K562 (cell line): ENCODE data around the gene MMEL1. TPM values are rescaled to one million over a fixed set of nuclear protein-coding genes. Genes with fewer than 3 reads are reported as not detected.

Experiments
- ATF1 ChIP-seq, 2 experiments: fragments of 450-650 bp in 1 of 2; IDR thresholded peaks; 2 replicates each; pipeline ENCODE4 v1.6.1; 2016; ENCODE audit warnings: missing compliant biosample characterization in 1 of 2, missing genetic modification characterization in 1 of 2
- CC2D1A ChIP-seq: fragments of 450-650 bp; IDR thresholded peaks from 2 replicates; pipeline ENCODE4 v1.6.1; 2017; ENCODE audit warnings: mild to moderate bottlenecking
- COPS2 ChIP-seq: fragments of 450-650 bp; conservative IDR thresholded peaks from 2 replicates; pipeline ENCODE4 v1.6.1; 2016; ENCODE audit warnings: mild to moderate bottlenecking, moderate library complexity
- ELF1 ChIP-seq: fragments of 200-800 bp; sonication (Bioruptor generic); IDR thresholded peaks from 2 replicates; pipeline ENCODE4 v1.6.1; 2016; ENCODE audit warnings: missing genetic modification characterization, missing compliant biosample characterization
- FOSL1 ChIP-seq: fragments of 200-800 bp; sonication (Bioruptor generic); conservative IDR thresholded peaks from 2 replicates; pipeline ENCODE4 v1.6.1; 2016; ENCODE audit warnings: missing genetic modification characterization, missing compliant biosample characterization
- FOXK2 ChIP-seq, 2 experiments: fragments of 450-650 bp; IDR thresholded peaks in 1 of 2; conservative IDR thresholded peaks in 1 of 2; 2 replicates each; pipeline ENCODE4 v1.6.1; 2016; ENCODE audit warnings: low read depth in 2 of 2, mild to moderate bottlenecking in 1 of 2
- HMG20A ChIP-seq: fragments of 450-650 bp; formaldehyde crosslinking; conservative IDR thresholded peaks from 2 replicates; pipeline ENCODE4 v1.4.0; 2020; ENCODE audit warnings: mild to moderate bottlenecking, mixed read lengths
- HNRNPL ChIP-seq: fragments of 200-400 bp; formaldehyde crosslinking; IDR thresholded peaks from 2 replicates; pipeline ENCODE4 v1.6.1; 2017; ENCODE audit warnings: low read depth, mild to moderate bottlenecking, low read length
- NR2C1 ChIP-seq, 2 experiments: fragments of 450-650 bp; IDR thresholded peaks; 2 replicates each; pipeline ENCODE4 v1.6.1; 2017; ENCODE audit warnings: mild to moderate bottlenecking in 2 of 2, antibody characterized with exemption in 1 of 2, inconsistent platforms in 1 of 2, missing compliant biosample characterization in 1 of 2, missing genetic modification characterization in 1 of 2
- SIRT6 ChIP-seq: IDR thresholded peaks from one replicate; pipeline ENCODE4 v1.6.1; 2012; ENCODE audit warnings: low read depth, mild to moderate bottlenecking, control low read depth, inconsistent platforms, low read length, moderate library complexity
- SMARCA5 ChIP-seq: fragments of 450-650 bp; IDR thresholded peaks from 2 replicates; pipeline ENCODE4 v1.6.1; 2016
- ZBED1 ChIP-seq: IDR thresholded peaks from 2 replicates; pipeline ENCODE4 v1.6.1; 2014
- ZFP30 ChIP-seq: fragments of 250-450 bp; sonication (Bioruptor Pico); IDR thresholded peaks from 2 replicates; pipeline ENCODE4 v1.8.0; 2022; ENCODE audit warnings: moderate library complexity, mild to moderate bottlenecking, inconsistent platforms, borderline replicate concordance
- ZNF778 ChIP-seq: fragments of 450-650 bp; formaldehyde crosslinking; IDR thresholded peaks from 2 replicates; pipeline ENCODE4 v1.4.0; 2020; ENCODE audit warnings: mild to moderate bottlenecking, moderate library complexity
- polyA plus RNA-seq, 8 experiments: library from polyadenylated mRNA; depleted of rRNA in 4 of 8; stranded (reverse) in 5 of 8; unstranded in 3 of 8; fragments of >200 nt; fragmentation: Nextera tagmentation in 2 of 8; fragmentation: Illumina TruSeq in 1 of 8; extraction: Ambion mirVana in 2 of 8; extraction: Trizol in 1 of 8; gene quantifications; 2 replicates each; pipeline versions ENCODE4 v1.2.1 to v1.2.3, GENCODE V29; 2011 to 2014; ENCODE audit warnings: inconsistent platforms in 1 of 8, missing spikeins in 1 of 8
- total RNA-seq, 7 experiments: library from RNA; depleted of rRNA in 6 of 7; stranded (reverse); fragments of >200 nt in 6 of 7; fragmentation: Illumina TruSeq in 2 of 7; extraction: Trizol in 2 of 7; gene quantifications; 2 replicates each; pipeline versions ENCODE4 v1.2.1 to v1.2.3, GENCODE V29; 2011 to 2021; ENCODE audit warnings: low replicate concordance in 1 of 7
- TF ChIP-seq, protein P1 (sequence below): fragments of 450-650 bp; formaldehyde crosslinking; IDR thresholded peaks from 2 replicates; pipeline ENCODE4 v1.4.0; 2022; ENCODE audit warnings: missing genetic modification characterization
- TF ChIP-seq, protein P2 (sequence below), 2 experiments: fragments of 450-650 bp in 1 of 2; IDR thresholded peaks; 2 replicates each; pipeline ENCODE4 v1.6.1; 2011 to 2017; ENCODE audit warnings: low read depth in 2 of 2, antibody characterized with exemption in 1 of 2, borderline replicate concordance in 1 of 2, low read length in 1 of 2, mild to moderate bottlenecking in 1 of 2, mixed read lengths in 1 of 2; ENCODE audit not compliant: control insufficient read depth in 1 of 2
- TF ChIP-seq, protein P3 (sequence below), 3 experiments: IDR thresholded peaks in 2 of 3; conservative IDR thresholded peaks in 1 of 3; 2 replicates each; pipeline ENCODE4 v1.5.1; 2011 to 2012; ENCODE audit warnings: low read length in 3 of 3, mild to moderate bottlenecking in 3 of 3, control low read depth in 2 of 3, improper control_type of control experiment in 1 of 3, inconsistent platforms in 1 of 3, low read depth in 1 of 3, mixed read lengths in 1 of 3, moderate library complexity in 1 of 3; ENCODE audit not compliant: insufficient read depth in 2 of 3
- TF ChIP-seq, protein P4 (sequence below): IDR thresholded peaks from 2 replicates; pipeline ENCODE4 v1.6.1; 2016; ENCODE audit warnings: missing genetic modification characterization, missing compliant biosample characterization
- TF ChIP-seq, protein P5 (sequence below): sonication (generic); IDR thresholded peaks from 2 replicates; pipeline ENCODE4 v1.6.1; 2016

The MMEL1 gene
- total and polyA plus RNA-seq, 9 of the 15 experiments (the other 6 are each of a cell fraction or from before 2014, with no cell fraction given): not detected

DNA sequence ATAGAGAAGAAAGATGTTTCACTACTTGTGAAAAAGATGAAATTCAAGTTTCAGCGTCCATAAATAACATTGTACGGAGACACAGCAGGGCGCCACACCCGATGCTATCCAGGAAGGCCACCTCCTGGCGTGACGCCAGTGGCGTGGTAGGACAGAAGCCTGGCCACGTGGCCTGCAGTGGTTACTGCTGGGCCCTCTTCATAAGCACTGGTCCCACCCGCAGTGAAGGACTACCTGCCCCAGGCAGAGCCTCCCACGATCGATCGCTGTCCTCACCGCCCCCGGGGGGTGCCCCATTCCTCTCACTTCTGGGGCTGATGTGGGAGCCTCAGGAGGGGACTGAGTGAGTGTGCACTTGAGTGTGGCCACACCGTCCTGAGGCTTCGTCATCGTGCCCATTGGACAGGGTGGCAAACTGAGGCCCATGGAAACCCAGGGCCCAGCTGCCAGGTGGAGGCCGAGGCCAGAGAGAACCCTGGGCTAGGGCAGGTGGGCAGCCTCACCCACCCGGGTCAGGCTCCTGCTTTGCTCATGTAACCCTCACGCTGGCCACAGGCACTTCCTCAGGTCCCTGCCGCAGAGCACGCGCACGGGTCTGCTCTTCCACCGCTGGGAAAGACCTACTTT is 91.1 kb downstream of the MMEL1 start (continued):
- TF ChIP-seq ZFP30 (CRISPR knock-in tag) (no peak), ZBED1 (no peak), ATF1 (CRISPR knock-in tag; IDR thresholded peaks at IDR 0.05) (no peak), ATF1 (tag; IDR thresholded peaks at IDR 0.05) (peak; percentile 74), HMG20A (CRISPR knock-in tag) (no peak), CC2D1A (peak; percentile 78), SIRT6 (no peak), SMARCA5 (peak; percentile 99), ELF1 (no peak), ZNF778 (CRISPR knock-in tag) (no peak), FOXK2 (conservative IDR thresholded peaks at IDR 0.05 in 1 of 2, IDR thresholded peaks at IDR 0.05 in 1 of 2; ENCODE audit: low read depth in 2 of 2) (0 out of 4 replicates have a peak, but pooled peaks of 1 of the 2 experiments have one; percentile 40), FOSL1 (no peak), NR2C1 (IDR thresholded peaks at IDR 0.05) (no peak), NR2C1 (tag; IDR thresholded peaks at IDR 0.05) (no peak), HNRNPL (no peak), COPS2 (no peak)
- TF ChIP-seq, protein P1, sequence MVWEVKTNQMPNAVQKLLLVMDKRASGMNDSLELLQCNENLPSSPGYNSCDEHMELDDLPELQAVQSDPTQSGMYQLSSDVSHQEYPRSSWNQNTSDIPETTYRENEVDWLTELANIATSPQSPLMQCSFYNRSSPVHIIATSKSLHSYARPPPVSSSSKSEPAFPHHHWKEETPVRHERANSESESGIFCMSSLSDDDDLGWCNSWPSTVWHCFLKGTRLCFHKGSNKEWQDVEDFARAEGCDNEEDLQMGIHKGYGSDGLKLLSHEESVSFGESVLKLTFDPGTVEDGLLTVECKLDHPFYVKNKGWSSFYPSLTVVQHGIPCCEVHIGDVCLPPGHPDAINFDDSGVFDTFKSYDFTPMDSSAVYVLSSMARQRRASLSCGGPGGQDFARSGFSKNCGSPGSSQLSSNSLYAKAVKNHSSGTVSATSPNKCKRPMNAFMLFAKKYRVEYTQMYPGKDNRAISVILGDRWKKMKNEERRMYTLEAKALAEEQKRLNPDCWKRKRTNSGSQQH (CRISPR knock-in tag): no peak
- TF ChIP-seq, protein P2, sequence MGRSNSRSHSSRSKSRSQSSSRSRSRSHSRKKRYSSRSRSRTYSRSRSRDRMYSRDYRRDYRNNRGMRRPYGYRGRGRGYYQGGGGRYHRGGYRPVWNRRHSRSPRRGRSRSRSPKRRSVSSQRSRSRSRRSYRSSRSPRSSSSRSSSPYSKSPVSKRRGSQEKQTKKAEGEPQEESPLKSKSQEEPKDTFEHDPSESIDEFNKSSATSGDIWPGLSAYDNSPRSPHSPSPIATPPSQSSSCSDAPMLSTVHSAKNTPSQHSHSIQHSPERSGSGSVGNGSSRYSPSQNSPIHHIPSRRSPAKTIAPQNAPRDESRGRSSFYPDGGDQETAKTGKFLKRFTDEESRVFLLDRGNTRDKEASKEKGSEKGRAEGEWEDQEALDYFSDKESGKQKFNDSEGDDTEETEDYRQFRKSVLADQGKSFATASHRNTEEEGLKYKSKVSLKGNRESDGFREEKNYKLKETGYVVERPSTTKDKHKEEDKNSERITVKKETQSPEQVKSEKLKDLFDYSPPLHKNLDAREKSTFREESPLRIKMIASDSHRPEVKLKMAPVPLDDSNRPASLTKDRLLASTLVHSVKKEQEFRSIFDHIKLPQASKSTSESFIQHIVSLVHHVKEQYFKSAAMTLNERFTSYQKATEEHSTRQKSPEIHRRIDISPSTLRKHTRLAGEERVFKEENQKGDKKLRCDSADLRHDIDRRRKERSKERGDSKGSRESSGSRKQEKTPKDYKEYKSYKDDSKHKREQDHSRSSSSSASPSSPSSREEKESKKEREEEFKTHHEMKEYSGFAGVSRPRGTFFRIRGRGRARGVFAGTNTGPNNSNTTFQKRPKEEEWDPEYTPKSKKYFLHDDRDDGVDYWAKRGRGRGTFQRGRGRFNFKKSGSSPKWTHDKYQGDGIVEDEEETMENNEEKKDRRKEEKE (IDR thresholded peaks at IDR 0.05; ENCODE audit: borderline replicate concordance in 1 of 2, control insufficient read depth in 1 of 2, low read depth in 2 of 2, low read length in 1 of 2): no peak
- TF ChIP-seq, protein P3, sequence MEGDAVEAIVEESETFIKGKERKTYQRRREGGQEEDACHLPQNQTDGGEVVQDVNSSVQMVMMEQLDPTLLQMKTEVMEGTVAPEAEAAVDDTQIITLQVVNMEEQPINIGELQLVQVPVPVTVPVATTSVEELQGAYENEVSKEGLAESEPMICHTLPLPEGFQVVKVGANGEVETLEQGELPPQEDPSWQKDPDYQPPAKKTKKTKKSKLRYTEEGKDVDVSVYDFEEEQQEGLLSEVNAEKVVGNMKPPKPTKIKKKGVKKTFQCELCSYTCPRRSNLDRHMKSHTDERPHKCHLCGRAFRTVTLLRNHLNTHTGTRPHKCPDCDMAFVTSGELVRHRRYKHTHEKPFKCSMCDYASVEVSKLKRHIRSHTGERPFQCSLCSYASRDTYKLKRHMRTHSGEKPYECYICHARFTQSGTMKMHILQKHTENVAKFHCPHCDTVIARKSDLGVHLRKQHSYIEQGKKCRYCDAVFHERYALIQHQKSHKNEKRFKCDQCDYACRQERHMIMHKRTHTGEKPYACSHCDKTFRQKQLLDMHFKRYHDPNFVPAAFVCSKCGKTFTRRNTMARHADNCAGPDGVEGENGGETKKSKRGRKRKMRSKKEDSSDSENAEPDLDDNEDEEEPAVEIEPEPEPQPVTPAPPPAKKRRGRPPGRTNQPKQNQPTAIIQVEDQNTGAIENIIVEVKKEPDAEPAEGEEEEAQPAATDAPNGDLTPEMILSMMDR (IDR thresholded peaks at IDR 0.05 in 2 of 3, conservative IDR thresholded peaks at IDR 0.05 in 1 of 3; ENCODE audit: insufficient read depth in 2 of 3, low read depth in 1 of 3, low read length in 3 of 3): 0 out of 6 replicates have a peak, but pooled peaks of 1 of the 3 experiments have one; percentile 10
- TF ChIP-seq, protein P4, sequence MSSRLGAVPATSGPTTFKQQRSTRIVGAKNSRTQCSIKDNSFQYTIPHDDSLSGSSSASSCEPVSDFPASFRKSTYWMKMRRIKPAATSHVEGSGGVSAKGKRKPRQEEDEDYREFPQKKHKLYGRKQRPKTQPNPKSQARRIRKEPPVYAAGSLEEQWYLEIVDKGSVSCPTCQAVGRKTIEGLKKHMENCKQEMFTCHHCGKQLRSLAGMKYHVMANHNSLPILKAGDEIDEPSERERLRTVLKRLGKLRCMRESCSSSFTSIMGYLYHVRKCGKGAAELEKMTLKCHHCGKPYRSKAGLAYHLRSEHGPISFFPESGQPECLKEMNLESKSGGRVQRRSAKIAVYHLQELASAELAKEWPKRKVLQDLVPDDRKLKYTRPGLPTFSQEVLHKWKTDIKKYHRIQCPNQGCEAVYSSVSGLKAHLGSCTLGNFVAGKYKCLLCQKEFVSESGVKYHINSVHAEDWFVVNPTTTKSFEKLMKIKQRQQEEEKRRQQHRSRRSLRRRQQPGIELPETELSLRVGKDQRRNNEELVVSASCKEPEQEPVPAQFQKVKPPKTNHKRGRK (tag): no peak
- TF ChIP-seq, protein P5, sequence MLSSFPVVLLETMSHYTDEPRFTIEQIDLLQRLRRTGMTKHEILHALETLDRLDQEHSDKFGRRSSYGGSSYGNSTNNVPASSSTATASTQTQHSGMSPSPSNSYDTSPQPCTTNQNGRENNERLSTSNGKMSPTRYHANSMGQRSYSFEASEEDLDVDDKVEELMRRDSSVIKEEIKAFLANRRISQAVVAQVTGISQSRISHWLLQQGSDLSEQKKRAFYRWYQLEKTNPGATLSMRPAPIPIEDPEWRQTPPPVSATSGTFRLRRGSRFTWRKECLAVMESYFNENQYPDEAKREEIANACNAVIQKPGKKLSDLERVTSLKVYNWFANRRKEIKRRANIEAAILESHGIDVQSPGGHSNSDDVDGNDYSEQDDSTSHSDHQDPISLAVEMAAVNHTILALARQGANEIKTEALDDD: no peak
